BLaER1 treated with 17β-estradiol and CSF1 and Interleukin-3, amounts not matched to agents 10 nM and 100 nM (cell line): Measurements from ENCODE around the gene PDE3A.

Experiments
- H3K27ac ChIP-seq, 11 experiments: shearing (Covaris generic); formaldehyde crosslinking; 2 replicates each; pipeline ENCODE4 v1.8.1; 2022
- H3K27me3 ChIP-seq, 11 experiments: shearing (Covaris generic); formaldehyde crosslinking; 2 replicates each; pipeline ENCODE4 v1.8.1; 2022
- H3K36me3 ChIP-seq, 11 experiments: shearing (Covaris generic); formaldehyde crosslinking; 2 replicates each; pipeline ENCODE4 v1.8.1; 2022
- H3K4me1 ChIP-seq, 10 experiments: shearing (Covaris generic); formaldehyde crosslinking; 2 replicates each; pipeline ENCODE4 v1.8.1; 2022
- H3K4me2 ChIP-seq, 11 experiments: shearing (Covaris generic); formaldehyde crosslinking; 2 replicates each; pipeline ENCODE4 v1.8.1; 2022
- H3K4me3 ChIP-seq, 10 experiments: shearing (Covaris generic); formaldehyde crosslinking; 2 replicates each; pipeline ENCODE4 v1.8.1; 2022
- H3K9ac ChIP-seq, 11 experiments: shearing (Covaris generic); formaldehyde crosslinking; 2 replicates each; pipeline ENCODE4 v1.8.1; 2022
- H3K9me3 ChIP-seq, 11 experiments: shearing (Covaris generic); formaldehyde crosslinking; replicated peaks in 1 of 11; 2 replicates each; pipeline ENCODE4 v1.8.1; 2022
- H4K20me1 ChIP-seq, 11 experiments: shearing (Covaris generic); formaldehyde crosslinking; 2 replicates each; pipeline ENCODE4 v1.8.1; 2022
- Cebpa-rat ChIP-seq, 11 experiments: shearing (Covaris generic); IDR thresholded peaks; 2 replicates each; pipeline ENCODE4 v1.8.1; 2022

Gene PDE3A

GRCh38 chr12:20555015-20555414 is 186.7 kb downstream of the PDE3A start:
- H3K4me2 ChIP-seq, result no peak overlapping the region
- no peaks in the 10 kb centered on the region for H3K27me3 ChIP-seq
- TF ChIP-seq Cebpa-rat (IDR thresholded peaks at IDR 0.05), result no peak
- H4K20me1 ChIP-seq, result no peaks in the 10 kb centered on the region
- H3K27ac ChIP-seq, result no peak overlapping the region
- no peaks in the 10 kb centered on the region for H3K36me3 ChIP-seq
- H3K9ac ChIP-seq, result no peak overlapping the region
- H3K9me3 ChIP-seq, result peaks cover 0 to 11% (median 4%) of the 10 kb centered on the region in 11 experiments; a peak in 4 of 22 replicates
- H3K4me1 ChIP-seq, result peaks cover 0 to 7% (median 0%) of the 10 kb centered on the region in 10 experiments; a peak in 2 of 20 replicates
- H3K4me3 ChIP-seq, result no peak overlapping the region

- H3K9me3 ChIP-seq, result peaks cover 0 to 11% (median 4%) of the 10 kb centered on the region in 11 experiments; a peak in 4 of 22 replicates
- no peak overlapping the region for H3K9ac ChIP-seq
- no peak for TF ChIP-seq Cebpa-rat (IDR thresholded peaks at IDR 0.05)
- H3K27ac ChIP-seq, result no peak overlapping the region
- no peak overlapping the region for H3K4me3 ChIP-seq
- no peaks in the 10 kb centered on the region for H3K36me3 ChIP-seq
- H3K27me3 ChIP-seq, result no peaks in the 10 kb centered on the region
- H3K4me1 ChIP-seq, result peaks cover 0 to 7% (median 0%) of the 10 kb centered on the region in 10 experiments; a peak in 2 of 20 replicates
- no peaks in the 10 kb centered on the region for H4K20me1 ChIP-seq
- no peak overlapping the region for H3K4me2 ChIP-seq
These were observed 187.4 kb downstream of the PDE3A start for GRCh38 chr12:20555771-20556170.

GRCh38 chr12:20557096-20557495 is 188.8 kb downstream of the PDE3A start:
- Histone ChIP-seq H3K4me1 (peaks cover 0 to 7% (median 0%) of the 10 kb centered on the region in 10 experiments; a peak in 2 of 20 replicates), H3K9me3 (peaks cover 0 to 5% (median 0%) of the 10 kb centered on the region in 11 experiments; a peak in 2 of 22 replicates), H4K20me1 (no peaks in the 10 kb centered on the region), H3K36me3 (no peaks in the 10 kb centered on the region), H3K4me2 (no peak overlapping the region), H3K4me3 (no peak overlapping the region), H3K9ac (no peak overlapping the region), H3K27me3 (no peaks in the 10 kb centered on the region), H3K27ac (no peak overlapping the region)
- no peak for TF ChIP-seq Cebpa-rat (IDR thresholded peaks at IDR 0.05)

GRCh38 chr12:20560935-20561334 is 192.6 kb downstream of the PDE3A start:
- no peaks in the 10 kb centered on the region for H4K20me1 ChIP-seq
- peaks cover 0 to 7% (median 0%) of the 10 kb centered on the region in 10 experiments; a peak in 2 of 20 replicates for H3K4me1 ChIP-seq
- H3K27ac ChIP-seq, result no peak overlapping the region
- no peak overlapping the region for H3K4me3 ChIP-seq
- H3K27me3 ChIP-seq, result no peaks in the 10 kb centered on the region
- H3K36me3 ChIP-seq, result no peaks in the 10 kb centered on the region
- no peak for TF ChIP-seq Cebpa-rat (IDR thresholded peaks at IDR 0.05)
- H3K9me3 ChIP-seq, result no peaks in the 10 kb centered on the region
- H3K9ac ChIP-seq, result no peak overlapping the region
- H3K4me2 ChIP-seq, result no peak overlapping the region

- Histone ChIP-seq H3K4me2 (no peak overlapping the region), H3K9ac (no peak overlapping the region), H3K36me3 (no peaks in the 10 kb centered on the region), H3K27ac (no peak overlapping the region), H3K27me3 (no peaks in the 10 kb centered on the region), H3K4me1 (peaks cover 0 to 6% (median 0%) of the 10 kb centered on the region in 10 experiments; a peak in 1 of 20 replicates), H4K20me1 (no peaks in the 10 kb centered on the region), H3K4me3 (no peak overlapping the region), H3K9me3 (no peaks in the 10 kb centered on the region)
- no peak for TF ChIP-seq Cebpa-rat (IDR thresholded peaks at IDR 0.05)
These were observed 193.5 kb downstream of the PDE3A start for GRCh38 chr12:20561871-20562270.

- Histone ChIP-seq H3K4me1 (0 out of 20 replicates have a peak, but pooled peaks cover 0 to 6% (median 0%) of the 10 kb centered on the region in 10 experiments), H3K4me3 (no peak overlapping the region), H3K9me3 (no peaks in the 10 kb centered on the region), H3K36me3 (no peaks in the 10 kb centered on the region), H3K27me3 (no peaks in the 10 kb centered on the region), H3K4me2 (no peak overlapping the region), H3K27ac (no peak overlapping the region), H3K9ac (no peak overlapping the region), H4K20me1 (no peaks in the 10 kb centered on the region)
- no peak for TF ChIP-seq Cebpa-rat (IDR thresholded peaks at IDR 0.05)
These were observed 199.1 kb downstream of the PDE3A start for GRCh38 chr12:20567413-20567812.

GRCh38 chr12:20572451-20572850 is 204.1 kb downstream of the PDE3A start:
- Histone ChIP-seq H3K9ac (no peak overlapping the region), H3K4me3 (no peak overlapping the region), H3K4me1 (no peaks in the 10 kb centered on the region), H3K36me3 (no peaks in the 10 kb centered on the region), H3K27me3 (no peaks in the 10 kb centered on the region), H3K4me2 (no peak overlapping the region), H3K27ac (no peak overlapping the region), H4K20me1 (no peaks in the 10 kb centered on the region), H3K9me3 (no peaks in the 10 kb centered on the region)
- TF ChIP-seq Cebpa-rat (IDR thresholded peaks at IDR 0.05), result no peak

GRCh38 chr12:20576528-20576927 is 208.2 kb downstream of the PDE3A start:
- no peak overlapping the region for H3K9ac ChIP-seq
- no peak overlapping the region for H3K27ac ChIP-seq
- H3K36me3 ChIP-seq, result no peaks in the 10 kb centered on the region
- no peaks in the 10 kb centered on the region for H3K27me3 ChIP-seq
- no peaks in the 10 kb centered on the region for H4K20me1 ChIP-seq
- H3K4me3 ChIP-seq, result no peak overlapping the region
- no peak overlapping the region for H3K4me2 ChIP-seq
- H3K9me3 ChIP-seq, result no peaks in the 10 kb centered on the region
- no peaks in the 10 kb centered on the region for H3K4me1 ChIP-seq
- TF ChIP-seq Cebpa-rat (IDR thresholded peaks at IDR 0.05), result no peak

GRCh38 chr12:20577054-20577453 is 208.7 kb downstream of the PDE3A start:
- Histone ChIP-seq H3K9me3 (no peaks in the 10 kb centered on the region), H4K20me1 (no peaks in the 10 kb centered on the region), H3K27ac (no peak overlapping the region), H3K4me1 (no peaks in the 10 kb centered on the region), H3K36me3 (no peaks in the 10 kb centered on the region), H3K4me3 (no peak overlapping the region), H3K4me2 (no peak overlapping the region), H3K9ac (no peak overlapping the region), H3K27me3 (no peaks in the 10 kb centered on the region)
- TF ChIP-seq Cebpa-rat (IDR thresholded peaks at IDR 0.05), result no peak

GRCh38 chr12:20578142-20578541 is 209.8 kb downstream of the PDE3A start:
- no peak overlapping the region for H3K9ac ChIP-seq
- H3K27me3 ChIP-seq, result no peaks in the 10 kb centered on the region
- H3K4me2 ChIP-seq, result no peak overlapping the region
- H3K27ac ChIP-seq, result no peak overlapping the region
- TF ChIP-seq Cebpa-rat (IDR thresholded peaks at IDR 0.05), result no peak
- no peak overlapping the region for H3K4me3 ChIP-seq
- H3K9me3 ChIP-seq, result no peaks in the 10 kb centered on the region
- H4K20me1 ChIP-seq, result no peaks in the 10 kb centered on the region
- no peaks in the 10 kb centered on the region for H3K4me1 ChIP-seq
- no peaks in the 10 kb centered on the region for H3K36me3 ChIP-seq
